Frontal cortex (tissue), 4 donors: ENCODE data around the gene PIEZO1. TPM values are rescaled to one million over a fixed set of nuclear protein-coding genes. Genes with fewer than 3 reads are reported as not detected.
"Not testable (repeated sequence)": the region's sequence is repeated elsewhere in the genome, so short reads cannot be mapped to it uniquely, and the experiment has no call there.

ENCODE experiments used
- DNase-seq, 2 donors: peaks; one replicate each; pipeline ENCODE4 v3.0.0; 2012; ENCODE audit warnings: low spot score in 2 of 2
- FAIRE-seq: peaks from 2 replicates; lab custom pipeline; 2012; peaks lifted over from hg19 to GRCh38; lab: Jason Lieb, UNC
- total RNA-seq: library from RNA; depleted of rRNA; stranded (reverse); fragments of >200 nt; gene quantifications from one replicate; pipeline ENCODE4 v1.2.3, GENCODE V29; 2014
- donor health status: control.
- donor health status: control.
- donor health status: control.

Gene PIEZO1
- total RNA-seq, 1 donor from 2014 or later = 4.1 TPM

DNA sequence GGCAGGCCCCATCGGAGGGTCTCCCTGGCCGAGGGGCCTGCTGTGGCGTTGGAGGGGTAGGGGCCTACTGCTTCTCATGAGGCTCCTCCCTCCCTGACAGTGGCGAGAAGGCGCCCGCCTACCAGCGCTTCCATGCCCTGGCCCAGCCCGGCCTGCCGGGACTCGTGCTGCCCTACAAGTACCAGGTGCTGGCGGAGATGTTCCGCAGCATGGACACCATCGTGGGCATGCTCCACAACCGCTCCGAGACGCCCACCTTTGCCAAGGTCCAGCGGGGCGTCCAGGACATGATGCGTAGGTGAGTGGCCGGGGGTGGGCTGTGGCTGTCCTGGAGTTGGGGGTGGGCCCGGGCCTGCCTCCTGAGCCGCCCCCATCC lies 20.3 kb upstream of the PIEZO1 start:
- FAIRE-seq = no peak

DNA sequence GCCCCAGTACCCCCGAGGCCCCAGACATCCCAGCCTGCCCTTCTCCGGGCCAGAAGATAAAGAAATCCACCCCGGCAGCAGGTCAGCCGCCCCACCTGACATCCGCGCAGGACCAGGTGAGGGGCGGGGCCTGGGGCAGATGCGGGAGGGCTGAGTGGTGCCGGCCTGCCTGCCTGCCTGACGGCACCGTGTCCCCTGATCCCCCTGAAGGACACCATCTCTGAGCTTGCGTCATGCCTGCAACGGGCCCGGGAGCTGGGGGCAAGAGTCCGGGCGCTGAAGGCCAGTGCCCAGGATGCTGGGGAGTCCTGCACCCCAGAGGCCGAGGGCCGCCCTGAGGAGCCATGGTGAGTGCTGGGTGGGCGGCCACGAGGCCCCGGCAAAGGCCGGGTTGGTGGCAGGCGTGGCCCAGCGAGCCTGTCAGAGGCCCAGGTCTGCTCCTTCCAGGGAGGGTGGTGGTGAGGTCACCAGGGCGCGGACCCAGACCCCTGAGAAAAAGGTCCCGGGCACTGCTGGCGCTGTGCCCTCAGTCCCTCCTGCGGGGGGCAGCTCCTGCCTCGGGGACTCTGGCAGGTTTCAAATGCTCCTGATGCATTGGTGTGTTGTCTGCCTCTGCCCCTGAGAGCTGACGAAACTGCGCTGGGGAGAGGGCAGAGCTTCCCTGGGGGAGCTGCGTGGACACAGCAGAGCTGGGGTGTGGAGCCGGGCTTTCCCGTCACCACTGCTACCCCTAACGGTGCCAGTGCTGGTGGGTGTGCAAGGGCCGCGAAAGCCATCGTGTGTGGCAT lies 19.7 kb upstream of the PIEZO1 start:
- no peak for FAIRE-seq

More for the DNA sequence above, 20.3 kb upstream of the PIEZO1 start:
- no peak for DNase-seq

DNA sequence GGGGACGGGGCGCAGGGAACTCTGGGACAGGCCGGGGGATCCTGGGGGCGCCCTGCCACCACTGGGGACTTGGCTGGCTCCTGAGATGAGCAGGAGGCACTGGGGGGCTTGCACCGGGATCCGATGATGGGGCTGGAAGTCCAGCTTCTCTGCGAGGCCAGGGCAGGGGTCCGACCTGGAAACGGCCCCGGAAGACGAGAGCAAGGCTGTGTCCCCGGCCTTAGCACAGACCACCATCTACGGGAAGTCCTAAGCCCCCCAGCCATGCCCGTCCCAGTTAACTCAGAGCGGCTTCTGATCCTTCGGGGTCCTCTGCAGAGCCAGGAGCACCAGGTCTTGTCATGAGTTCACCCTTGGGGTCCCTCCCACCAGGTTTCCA lies 19.1 kb upstream of the PIEZO1 start:
- FAIRE-seq (no peak), DNase-seq (no peak)

More for the DNA sequence above, 19.7 kb upstream of the PIEZO1 start:
- no peak for DNase-seq

DNA sequence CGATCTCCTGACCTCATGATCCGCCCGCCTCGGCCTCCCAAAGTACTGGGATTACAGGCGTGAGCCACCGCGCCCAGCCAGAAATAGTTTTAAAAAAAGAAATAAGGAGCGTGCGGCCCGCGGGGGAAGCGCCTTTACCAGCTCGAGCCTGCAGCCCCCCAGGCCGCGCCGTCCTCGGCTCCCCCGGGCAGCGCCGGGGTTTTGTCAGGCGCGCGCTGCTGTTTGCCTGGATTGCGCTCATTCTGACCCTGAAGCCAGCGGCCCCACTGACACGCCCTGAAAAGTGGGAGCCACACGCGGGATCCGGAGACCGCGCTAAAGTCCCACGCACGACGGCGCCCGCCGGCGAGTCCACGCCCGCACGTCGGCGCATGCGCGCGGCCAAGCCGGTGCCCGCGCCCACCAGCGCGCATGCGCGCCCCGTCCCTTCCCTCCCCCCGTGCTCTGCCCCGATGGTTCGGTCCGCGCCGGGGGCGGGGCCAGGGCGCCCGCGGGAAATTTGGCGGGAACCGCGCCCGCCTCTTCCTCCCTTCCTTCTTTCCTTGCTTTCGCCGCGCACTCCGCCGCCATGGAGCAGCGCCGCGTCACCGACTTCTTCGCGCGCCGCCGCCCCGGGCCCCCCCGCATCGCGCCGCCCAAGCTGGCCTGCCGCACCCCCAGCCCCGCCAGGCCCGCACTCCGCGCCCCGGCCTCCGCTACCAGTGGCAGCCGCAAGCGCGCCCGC lies 18.4 kb upstream of the PIEZO1 start, which contains the start of gene CDT1:
CDT1 (plus strand) TSS at position 526 of the 724 bp plus-strand sequence; CDS start at position 569, 43 bp downstream.
- DNase-seq (peak; percentile 100), FAIRE-seq (no peak)

DNA sequence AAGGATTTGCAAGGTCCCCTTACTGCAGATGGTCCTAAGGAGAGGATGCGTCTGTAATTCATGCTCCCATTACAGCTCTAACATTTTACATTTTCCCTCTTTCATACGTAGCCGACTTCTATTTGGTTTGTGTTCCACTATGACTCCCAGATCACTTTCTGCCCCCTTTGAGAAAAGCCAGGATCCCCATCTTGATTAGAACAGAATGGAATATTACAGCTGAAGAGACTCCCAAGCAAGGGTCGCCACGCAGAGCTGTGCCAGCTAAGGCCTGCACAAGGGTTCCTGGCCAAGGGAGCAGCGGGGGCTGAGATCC lies 15.2 kb upstream of the PIEZO1 start:
- DNase-seq (no peak), FAIRE-seq (no peak)

DNA sequence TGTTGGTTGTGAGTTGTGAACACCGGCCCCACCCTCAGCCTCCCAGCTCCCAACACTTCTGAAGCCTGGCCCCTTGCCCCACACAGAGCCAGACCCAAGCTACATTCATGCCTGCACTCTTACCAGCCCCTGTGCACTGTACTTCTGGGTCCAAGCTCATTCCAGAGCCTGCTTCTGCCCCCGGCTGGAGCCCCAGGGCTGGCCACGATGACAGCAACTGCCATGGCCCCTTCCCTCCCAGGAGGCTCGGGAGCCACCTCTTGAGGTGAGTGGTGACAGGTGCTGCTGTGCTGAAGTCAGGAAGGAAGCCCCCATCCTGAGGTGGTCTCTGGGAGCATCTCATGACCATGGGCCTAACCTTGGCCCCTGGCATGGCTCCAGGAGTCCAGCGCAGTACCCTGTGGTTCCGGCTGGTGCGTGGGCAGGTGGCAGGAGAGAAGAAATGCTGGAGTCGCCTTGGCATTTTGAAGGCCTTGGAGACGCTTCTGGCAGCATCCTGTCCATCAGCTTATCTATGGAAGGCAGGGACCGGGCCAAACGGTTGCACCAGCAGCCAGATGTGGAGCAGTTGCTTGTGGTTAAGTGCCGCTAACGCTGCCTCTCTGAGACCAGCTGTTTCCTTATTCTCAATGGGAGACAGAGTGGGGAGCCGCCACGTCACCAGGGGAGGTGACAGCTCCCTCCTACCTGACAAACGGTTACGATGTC lies 14.7 kb upstream of the PIEZO1 start:
- DNase-seq = no peak
- no peak for FAIRE-seq

DNA sequence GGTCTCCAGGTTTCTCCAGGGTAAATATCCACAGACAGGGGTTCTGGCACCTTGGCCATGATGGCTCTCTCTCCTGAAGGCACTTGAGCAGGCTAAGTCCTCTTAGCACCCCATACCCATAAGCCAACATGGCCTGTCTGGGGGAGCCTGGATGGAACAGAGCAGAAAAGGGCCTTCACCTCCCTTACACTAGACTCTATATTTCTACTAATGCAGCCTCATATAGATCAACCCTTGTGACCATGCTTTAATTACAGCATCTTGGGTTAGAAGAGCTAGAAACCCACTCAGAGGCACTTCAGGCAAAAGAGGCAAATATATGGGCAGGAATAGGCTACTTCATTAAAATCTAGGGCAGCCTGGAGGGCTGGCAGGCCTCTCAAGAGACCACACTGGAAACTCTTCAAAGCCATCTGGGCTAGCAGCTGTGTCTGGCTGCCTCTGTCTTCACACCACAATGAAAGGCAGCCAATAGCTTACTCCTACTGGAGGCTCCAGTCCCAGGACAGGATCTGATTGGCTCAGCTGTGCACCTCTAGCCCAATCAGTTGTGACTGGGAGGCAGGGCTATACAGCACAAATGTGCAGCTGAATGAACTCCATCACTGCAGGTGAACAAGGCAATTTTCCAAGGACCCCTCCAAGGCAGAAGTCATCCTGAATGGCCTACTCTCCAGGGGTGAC lies 13.9 kb upstream of the PIEZO1 start:
- no peak for DNase-seq
- no peak for FAIRE-seq

DNA sequence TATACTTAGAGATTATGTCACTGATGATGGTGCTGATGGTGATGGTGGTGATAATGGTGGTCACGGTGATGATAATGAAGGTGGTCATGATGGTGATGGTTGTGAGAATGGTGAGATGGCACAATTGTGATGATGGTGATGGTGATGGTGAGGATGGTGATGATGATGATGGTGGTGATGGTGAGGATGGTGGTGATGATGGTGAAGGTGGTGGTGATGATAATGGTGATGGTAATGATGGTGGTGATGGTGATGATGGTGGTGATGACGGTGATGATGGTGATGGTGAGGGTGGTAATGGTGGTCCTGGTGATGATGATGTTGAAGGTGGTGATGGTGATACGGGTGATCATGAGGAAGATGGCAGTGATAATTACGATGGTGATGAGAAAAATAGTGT lies 13.1 kb upstream of the PIEZO1 start:
- FAIRE-seq = no peak

DNA sequence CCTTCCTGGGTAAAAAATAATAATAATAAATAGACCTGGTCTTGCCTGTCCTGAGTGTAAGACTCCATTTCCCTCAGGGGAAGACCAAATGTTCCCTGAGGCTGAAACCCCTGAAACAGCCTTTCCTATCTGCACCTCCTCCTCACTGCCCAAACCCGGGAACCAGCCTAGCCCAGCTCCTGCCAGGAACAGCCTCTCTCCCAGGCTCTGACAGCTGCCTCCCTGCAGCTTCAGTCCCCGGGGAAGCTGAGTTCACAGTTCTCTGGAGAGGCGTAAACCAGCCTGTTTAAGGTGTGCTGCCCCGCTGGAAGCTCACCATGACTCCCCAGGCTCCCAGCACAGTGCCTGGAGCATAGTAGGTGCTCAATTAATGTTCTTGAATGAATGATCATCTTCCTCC lies 11.3 kb upstream of the PIEZO1 start:
- FAIRE-seq (no peak), DNase-seq (no peak)

More for the DNA sequence above, 13.1 kb upstream of the PIEZO1 start:
- no peak for DNase-seq

DNA sequence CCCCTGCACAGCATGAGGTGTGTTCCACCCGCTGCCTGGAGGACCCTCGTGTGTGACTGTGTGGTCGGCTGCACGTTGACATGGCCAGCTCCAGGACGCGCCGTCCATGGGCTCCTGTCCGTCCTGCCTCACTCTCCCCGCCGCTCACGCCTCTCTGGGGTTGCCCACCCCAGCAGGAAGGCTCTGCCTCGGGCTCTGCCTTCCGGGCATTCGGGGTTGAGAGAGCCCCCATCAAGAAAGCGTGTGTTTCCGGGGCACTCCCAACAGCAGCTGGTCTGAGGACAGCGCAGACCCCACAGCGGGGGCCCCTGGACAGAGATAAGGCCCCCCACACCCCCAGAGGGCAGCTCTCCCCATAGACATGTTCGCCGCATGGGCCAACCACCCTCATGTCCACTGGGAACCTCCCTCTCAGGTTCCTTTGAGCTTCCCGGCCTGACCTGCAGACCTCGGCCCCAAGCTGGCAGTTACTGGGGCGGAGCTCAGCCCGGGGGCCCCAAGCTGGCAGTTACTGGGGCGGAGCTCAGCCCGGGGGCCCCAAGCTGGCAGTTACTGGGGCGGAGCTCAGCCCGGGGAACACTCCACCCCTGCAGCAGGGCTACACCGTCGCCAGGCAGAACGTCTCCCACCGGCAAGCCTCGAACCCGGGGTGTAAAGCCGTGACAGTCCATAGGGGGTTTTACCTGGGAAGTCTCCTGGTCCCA lies 8.4 kb upstream of the PIEZO1 start:
- no peak for FAIRE-seq
- no peak for DNase-seq

DNA sequence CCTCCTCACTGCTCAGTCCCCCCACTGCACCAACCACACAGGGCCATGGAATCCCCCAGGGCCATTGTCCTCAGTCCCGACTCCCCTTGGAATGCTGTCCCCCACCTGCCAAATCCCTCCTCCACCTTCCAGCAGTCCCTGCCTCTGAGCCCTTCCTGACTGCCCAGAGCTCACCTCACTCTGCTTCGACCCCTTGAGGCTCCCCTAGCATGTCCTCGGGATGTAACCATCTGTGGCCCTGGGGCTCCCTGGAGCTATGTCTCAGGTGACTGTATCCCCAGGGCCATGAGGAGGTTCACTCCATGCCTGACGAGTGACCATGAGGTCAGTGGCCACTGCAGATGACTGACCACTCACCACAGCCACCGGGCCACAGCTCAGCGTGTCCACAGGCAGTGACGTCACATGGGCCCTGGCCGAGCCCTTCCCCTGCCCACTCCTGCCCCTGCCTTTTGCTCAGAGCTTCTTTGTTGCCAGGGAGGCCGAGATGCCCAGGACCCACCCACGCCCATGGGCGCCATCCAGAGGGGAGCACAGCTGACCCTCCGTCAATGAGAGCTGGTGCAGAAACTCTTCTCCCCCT lies 7.7 kb upstream of the PIEZO1 start:
- FAIRE-seq (no peak), DNase-seq (no peak)

DNA sequence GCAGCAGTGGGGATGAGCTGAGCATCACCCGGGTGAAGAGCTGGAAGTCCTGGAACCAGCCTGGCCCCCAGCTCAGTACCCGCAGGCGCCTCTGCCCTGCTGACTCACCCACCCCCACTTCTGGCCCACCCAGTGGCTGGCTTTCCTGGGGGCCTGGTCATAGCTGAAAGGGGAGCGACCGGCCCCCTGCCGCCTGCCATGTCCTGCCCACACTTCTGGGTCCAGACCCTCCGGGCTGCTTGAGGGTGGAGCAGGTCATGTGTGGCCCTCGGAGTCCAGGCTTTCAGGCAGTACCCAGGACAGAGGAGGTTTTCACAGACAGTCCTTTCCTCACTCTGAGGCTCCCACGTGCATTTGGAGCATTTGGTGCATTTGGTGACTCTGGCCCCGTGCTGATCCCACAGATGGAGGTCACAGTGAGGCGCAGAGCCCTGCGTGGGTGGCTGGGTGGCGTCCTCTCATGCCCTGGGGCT lies 7.1 kb upstream of the PIEZO1 start:
- no peak for DNase-seq
- FAIRE-seq = no peak

DNA sequence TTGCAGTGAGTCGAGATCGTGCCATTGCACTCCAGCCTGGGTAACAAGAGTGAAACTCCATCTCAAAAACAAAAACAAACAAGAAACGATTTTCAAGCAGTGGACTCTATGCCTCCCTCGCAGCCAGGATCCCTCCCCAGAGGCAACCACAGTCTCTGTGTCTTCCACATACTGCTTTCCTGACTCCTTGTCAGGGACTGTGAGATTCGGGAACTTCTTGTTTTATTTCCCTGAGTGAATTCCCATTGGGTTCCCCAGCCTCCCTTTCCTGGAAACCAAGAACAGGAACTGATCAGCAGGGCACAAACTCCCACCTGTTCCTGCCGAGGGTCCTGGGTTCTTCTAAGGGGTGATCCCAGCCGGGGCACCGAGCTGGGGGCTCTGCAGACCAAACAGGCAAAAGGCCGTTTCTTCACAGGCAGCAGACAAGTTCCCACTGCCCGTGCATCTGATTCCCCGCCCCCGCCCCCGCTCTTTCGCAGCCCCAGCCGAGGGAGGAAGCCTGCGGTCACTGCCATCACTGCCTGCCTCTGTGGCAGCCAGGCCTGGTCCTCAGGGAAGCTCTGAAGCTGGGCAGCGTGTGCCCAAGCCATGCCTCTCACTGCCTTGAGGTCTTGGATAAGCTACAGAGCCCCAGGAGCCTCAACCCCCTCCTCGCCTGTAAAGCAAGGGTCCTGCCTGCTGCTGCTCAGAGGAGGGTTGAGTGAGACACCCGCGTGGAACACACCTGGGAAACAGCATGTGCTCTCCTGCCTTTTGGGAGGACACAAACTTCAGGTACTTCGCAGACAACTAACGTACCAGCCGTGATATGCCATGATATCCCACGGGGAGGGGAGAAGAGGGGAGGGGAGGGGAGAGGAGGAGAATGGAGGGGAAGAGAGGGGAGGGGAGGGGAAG lies 5.5 kb upstream of the PIEZO1 start:
- FAIRE-seq (no peak), DNase-seq (no peak)

DNA sequence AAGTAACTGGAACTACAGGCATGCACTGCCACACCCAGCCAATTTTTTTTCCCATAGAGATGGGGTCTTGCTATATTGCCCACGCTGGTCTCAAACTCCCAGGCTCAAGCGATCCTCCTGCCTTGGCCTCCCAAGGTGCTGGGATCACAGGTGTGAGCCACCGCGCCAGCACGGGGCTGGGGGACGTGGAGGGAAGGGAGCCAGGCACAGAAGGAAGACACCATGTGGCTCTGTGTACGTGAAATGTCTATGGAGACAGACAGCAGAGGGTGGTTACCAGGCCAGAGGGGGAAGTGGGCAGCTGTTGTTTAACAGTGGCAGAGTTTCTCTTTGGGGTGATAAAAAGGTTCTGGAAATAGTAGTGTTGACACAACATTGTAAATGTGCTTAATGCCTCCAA lies 4.6 kb upstream of the PIEZO1 start:
- FAIRE-seq (no peak), DNase-seq (no peak)

DNA sequence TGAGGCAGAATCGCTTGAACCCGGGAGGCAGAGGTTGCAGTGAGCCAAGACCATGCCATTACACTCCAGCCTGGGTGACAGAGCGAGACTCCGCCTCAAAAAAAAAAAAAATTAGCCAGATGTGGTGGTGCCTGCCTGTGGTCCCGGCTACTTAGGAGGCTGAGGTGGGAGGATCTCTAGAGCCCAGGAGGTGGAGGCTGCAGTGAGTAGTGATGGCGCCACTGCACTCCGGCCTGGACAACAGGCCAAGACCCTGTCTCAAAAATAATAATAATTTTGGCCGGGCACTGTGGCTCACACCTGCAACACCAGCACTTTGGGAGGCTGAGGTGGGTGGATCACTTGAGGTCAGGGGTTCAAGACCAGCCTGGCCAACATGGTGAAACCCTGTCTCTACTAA lies 3.7 kb upstream of the PIEZO1 start:
- not testable (repeated sequence) for DNase-seq, FAIRE-seq

DNA sequence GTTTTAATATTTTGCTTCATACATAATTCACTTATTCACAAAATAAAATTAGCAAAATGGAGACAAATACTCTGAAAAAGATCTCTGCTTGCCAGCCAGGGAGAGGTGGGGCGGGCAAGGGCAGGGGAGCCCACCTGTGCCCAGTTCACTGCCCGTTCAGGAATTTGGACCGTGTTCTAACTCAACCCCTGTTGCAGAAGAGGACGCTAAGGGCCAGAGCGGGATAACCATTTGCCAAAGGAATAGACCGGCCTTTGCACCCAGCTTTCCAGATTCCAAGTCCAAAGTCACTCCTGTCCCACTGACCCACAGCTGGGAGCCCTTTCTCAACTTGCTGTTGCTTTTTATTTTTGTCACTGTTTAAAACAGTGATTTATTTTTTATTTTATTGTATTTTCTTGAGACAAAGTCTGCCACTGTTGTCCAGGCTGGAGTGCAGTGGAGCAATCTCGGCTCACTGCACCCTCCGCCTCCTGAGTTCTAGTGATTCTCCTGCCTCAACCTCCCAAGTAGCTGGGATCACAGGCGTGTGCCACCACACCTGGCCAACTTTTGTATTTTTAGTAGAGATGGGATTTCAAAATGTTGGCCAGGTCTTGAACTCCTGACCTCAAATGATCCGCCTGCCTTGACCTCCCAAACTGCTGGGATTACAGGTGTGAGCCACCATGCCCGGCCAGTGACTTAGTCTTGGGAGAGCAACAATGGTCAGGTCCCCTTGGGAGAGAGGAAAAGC lies 2.7 kb upstream of the PIEZO1 start:
- FAIRE-seq = no peak

DNA sequence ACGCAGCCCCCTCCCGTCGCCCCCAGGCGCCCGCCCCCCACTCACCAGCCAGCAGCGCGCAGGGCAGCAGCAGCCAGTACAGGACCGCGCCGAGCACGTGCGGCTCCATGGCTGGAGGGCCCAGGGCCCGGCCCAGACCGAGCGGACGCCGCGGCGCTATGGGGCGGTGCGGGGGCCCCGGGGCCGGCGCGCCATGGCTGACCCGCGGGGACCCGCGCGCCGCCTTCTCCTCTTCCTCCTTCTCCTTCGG lies 239 bp downstream of the PIEZO1 start:
- no peak for FAIRE-seq
- no peak for DNase-seq

More for the DNA sequence above, 2.7 kb upstream of the PIEZO1 start:
- no peak for DNase-seq
